H1 (cell line): ENCODE results near the gene IL17RE. TPM values are rescaled to one million over a fixed set of nuclear protein-coding genes. Genes with fewer than 3 reads are reported as not detected.

Experiments used
- CTCF ChIA-PET: fragments of 300-600 bp; sonication (Branson Sonifier 250); formaldehyde crosslinking; loops from one replicate; lab custom pipeline; 2021; ENCODE audit not compliant: partially characterized antibody; lab: Charles Lee
- POLR2A ChIA-PET: fragments of 300-600 bp; sonication (Branson Sonifier 250); formaldehyde crosslinking; loops from one replicate; lab custom pipeline; 2021; ENCODE audit warnings: inconsistent platforms; ENCODE audit not compliant: partially characterized antibody; lab: Charles Lee
- DNase-seq, 2 experiments: peaks; one replicate each; pipeline versions ENCODE4 v3.0.0 to v3.0.0-alpha.2; 2010 to 2022; ENCODE audit warnings: low spot score in 2 of 2, low read depth in 1 of 2, mixed read lengths in 1 of 2
- FAIRE-seq: peaks from 2 replicates; lab custom pipeline; 2011; peaks lifted over from hg19 to GRCh38; lab: Jason Lieb, UNC
- H2AFZ ChIP-seq: 2 replicates; pipeline ENCODE4 v1.8.1; 2012; ENCODE audit warnings: low read length, inconsistent platforms
- H2AK5ac ChIP-seq: 2 replicates; pipeline ENCODE4 v1.6.1; 2013; ENCODE audit warnings: low read depth, low read length
- H2BK120ac ChIP-seq: replicated peaks from 2 replicates; pipeline ENCODE3; 2013; ENCODE audit warnings: low read depth, low read length, inconsistent platforms
- H2BK12ac ChIP-seq: 2 replicates; pipeline ENCODE4 v1.6.1; 2013; ENCODE audit warnings: low read depth, low read length
- H2BK15ac ChIP-seq: 2 replicates; pipeline ENCODE4 v1.6.1; 2013; ENCODE audit warnings: low read length
- H2BK20ac ChIP-seq: 2 replicates; pipeline ENCODE4 v1.6.1; 2013; ENCODE audit warnings: low read length
- H2BK5ac ChIP-seq: 2 replicates; pipeline ENCODE4 v1.6.1; 2013; ENCODE audit warnings: low read depth, low read length
- H3K14ac ChIP-seq: 2 replicates; pipeline ENCODE4 v1.6.1; 2013; ENCODE audit warnings: inconsistent platforms; ENCODE audit not compliant: insufficient read length
- H3K18ac ChIP-seq: 2 replicates; pipeline ENCODE4 v1.6.1; 2013; ENCODE audit warnings: low read length; ENCODE audit errors: extremely low read depth
- H3K23ac ChIP-seq: 2 replicates; pipeline ENCODE4 v1.6.1; 2013; ENCODE audit warnings: inconsistent platforms; ENCODE audit not compliant: insufficient read length
- H3K23me2 ChIP-seq: 2 replicates; pipeline ENCODE4 v1.6.1; 2013; ENCODE audit warnings: low read depth, low read length
- H3K27ac ChIP-seq: 2 replicates; pipeline ENCODE4 v1.6.1; 2011; ENCODE audit warnings: low read depth, low read length, inconsistent platforms
- H3K27me3 ChIP-seq, 4 experiments: replicated peaks in 1 of 4; 1 replicate in 1 of 4; 2 replicates in 3 of 4; pipeline versions ENCODE4 v1.6.1 to v1.8.1; 2011 to 2013; ENCODE audit warnings: low read length in 3 of 4, mild to moderate bottlenecking in 3 of 4, inconsistent platforms in 2 of 4, mixed read lengths in 2 of 4, moderate library complexity in 1 of 4; ENCODE audit not compliant: control insufficient read depth in 3 of 4, insufficient read depth in 3 of 4; ENCODE audit errors: extremely low read depth in 1 of 4
- H3K36me3 ChIP-seq, 4 experiments: 2 replicates each; pipeline versions ENCODE4 v1.6.1 to v1.8.1; 2011 to 2013; ENCODE audit warnings: mild to moderate bottlenecking in 4 of 4, low read length in 3 of 4, moderate library complexity in 2 of 4, control low read depth in 1 of 4, inconsistent platforms in 1 of 4; ENCODE audit not compliant: insufficient read depth in 4 of 4, control insufficient read depth in 2 of 4
- H3K4ac ChIP-seq: replicated peaks from 2 replicates; pipeline ENCODE3; 2013; ENCODE audit warnings: low read length, low read depth, mixed read lengths, inconsistent platforms; ENCODE audit not compliant: insufficient read length
- H3K4me1 ChIP-seq, 4 experiments: replicated peaks in 1 of 4; 1 replicate in 1 of 4; 2 replicates in 3 of 4; pipeline versions ENCODE4 v1.6.1 to v1.8.1; 2011 to 2013; ENCODE audit warnings: low read length in 3 of 4, inconsistent platforms in 2 of 4, mixed read lengths in 1 of 4; ENCODE audit not compliant: insufficient read depth in 4 of 4, control insufficient read depth in 3 of 4
- H3K4me2 ChIP-seq, 2 experiments: 2 replicates each; pipeline versions ENCODE4 v1.6.1 to v1.8.1; 2011 to 2013; ENCODE audit warnings: low read depth in 2 of 2, low read length in 2 of 2, control low read depth in 1 of 2, inconsistent platforms in 1 of 2, mild to moderate bottlenecking in 1 of 2; ENCODE audit not compliant: insufficient read depth in 1 of 2
- H3K4me3 ChIP-seq, 4 experiments: fragments of 200-600, 300-600 bp in 1 of 4; sonication (generic), shearing (Covaris generic), sonication (Bioruptor Twin) in 1 of 4; 2 replicates each; pipeline versions ENCODE4 v1.5.1 to v1.8.1; 2011 to 2016; ENCODE audit warnings: low read length in 4 of 4, low read depth in 3 of 4, control low read depth in 2 of 4, inconsistent platforms in 2 of 4, mild to moderate bottlenecking in 2 of 4, mixed read lengths in 1 of 4, moderate library complexity in 1 of 4; ENCODE audit not compliant: insufficient read depth in 2 of 4; ENCODE audit errors: extremely low read depth in 1 of 4
- H3K56ac ChIP-seq: replicated peaks from 2 replicates; pipeline ENCODE3; 2013; ENCODE audit warnings: low read depth, mild to moderate bottlenecking, mixed read lengths, low read length, inconsistent platforms; ENCODE audit not compliant: insufficient read length
- H3K79me1 ChIP-seq: 2 replicates; pipeline ENCODE4 v1.6.1; 2013; ENCODE audit warnings: low read depth, low read length, control low read depth
- H3K79me2 ChIP-seq, 2 experiments: 2 replicates each; pipeline versions ENCODE4 v1.6.1 to v1.8.1; 2012 to 2013; ENCODE audit warnings: low read length in 2 of 2, mild to moderate bottlenecking in 2 of 2, inconsistent platforms in 1 of 2; ENCODE audit not compliant: insufficient read depth in 2 of 2, control insufficient read depth in 1 of 2
- H3K9ac ChIP-seq, 4 experiments: replicated peaks in 1 of 4; 1 replicate in 1 of 4; 2 replicates in 3 of 4; pipeline versions ENCODE4 v1.6.1 to v1.8.1; 2011 to 2013; ENCODE audit warnings: low read depth in 3 of 4, low read length in 3 of 4, control low read depth in 2 of 4, mild to moderate bottlenecking in 2 of 4, moderate library complexity in 2 of 4, inconsistent platforms in 1 of 4; ENCODE audit errors: extremely low read depth in 1 of 4
- H3K9me3 ChIP-seq, 2 experiments: 2 replicates each; pipeline versions ENCODE4 v1.6.1 to v1.8.1; 2012 to 2013; ENCODE audit warnings: mild to moderate bottlenecking in 2 of 2, moderate library complexity in 2 of 2, control low read depth in 1 of 2, inconsistent platforms in 1 of 2, low read depth in 1 of 2, low read length in 1 of 2, mixed read lengths in 1 of 2; ENCODE audit not compliant: insufficient read depth in 2 of 2
- H4K20me1 ChIP-seq, 2 experiments: replicated peaks in 1 of 2; 2 replicates each; pipeline versions ENCODE3 to v1.8.1; 2011 to 2013; ENCODE audit warnings: inconsistent platforms in 2 of 2, low read length in 2 of 2, mild to moderate bottlenecking in 1 of 2; ENCODE audit not compliant: insufficient read depth in 2 of 2, control insufficient read depth in 1 of 2
- H4K5ac ChIP-seq: 2 replicates; pipeline ENCODE4 v1.6.1; 2013; ENCODE audit warnings: low read length, low read depth, mixed read lengths, inconsistent platforms; ENCODE audit not compliant: insufficient read length
- H4K8ac ChIP-seq: 2 replicates; pipeline ENCODE4 v1.8.0; 2013; ENCODE audit warnings: mild to moderate bottlenecking, moderate library complexity, low read length, inconsistent platforms; ENCODE audit not compliant: insufficient read depth; ENCODE audit errors: extremely low read depth
- H4K91ac ChIP-seq: replicated peaks from 2 replicates; pipeline ENCODE3; 2013; ENCODE audit warnings: low read length, mixed read lengths, inconsistent platforms; ENCODE audit not compliant: insufficient read length
- BCL11A ChIP-seq, 2 experiments: IDR thresholded peaks; one replicate each; pipeline ENCODE4 v1.6.1; 2011; ENCODE audit warnings: low read depth in 2 of 2, low read length in 2 of 2, mild to moderate bottlenecking in 2 of 2
- CEBPB ChIP-seq: IDR thresholded peaks from 2 replicates; pipeline ENCODE4 v1.6.1; 2012; ENCODE audit warnings: low read depth, low read length
- CHD2 ChIP-seq: IDR thresholded peaks from 2 replicates; pipeline ENCODE4 v1.6.1; 2012; ENCODE audit warnings: low read length, improper control_type of control experiment
- EZH2 ChIP-seq: fragments of 200-600 bp; sonication (generic); IDR thresholded peaks from 2 replicates; pipeline ENCODE4 v1.7.1; 2012; ENCODE audit warnings: low read depth, mild to moderate bottlenecking, moderate library complexity, low read length, inconsistent platforms; ENCODE audit not compliant: severe bottlenecking
- GABPA ChIP-seq: IDR thresholded peaks from 2 replicates; pipeline ENCODE4 v1.6.1; 2011; ENCODE audit warnings: mild to moderate bottlenecking, low read length, moderate library complexity, borderline replicate concordance; ENCODE audit not compliant: insufficient read depth
- KDM5A ChIP-seq: fragments of 200-600 bp; IDR thresholded peaks from 2 replicates; pipeline ENCODE4 v1.7.1; 2012; ENCODE audit warnings: mild to moderate bottlenecking, low read length, inconsistent platforms, mixed read lengths
- RBBP5 ChIP-seq: IDR thresholded peaks from 2 replicates; pipeline ENCODE4 v1.7.1; 2012; ENCODE audit warnings: low read depth, mild to moderate bottlenecking, inconsistent platforms, low read length, moderate library complexity, borderline replicate concordance
- SIN3A ChIP-seq, 2 experiments: IDR thresholded peaks in 1 of 2; conservative IDR thresholded peaks in 1 of 2; 2 replicates each; pipeline ENCODE4 v1.6.1; 2011 to 2012; ENCODE audit warnings: low read length in 2 of 2, improper control_type of control experiment in 1 of 2, low read depth in 1 of 2, mild to moderate bottlenecking in 1 of 2
- SIX5 ChIP-seq: IDR thresholded peaks from 2 replicates; pipeline ENCODE4 v1.6.1; 2011; ENCODE audit warnings: mild to moderate bottlenecking, low read depth, low read length
- SP2 ChIP-seq: IDR thresholded peaks from 2 replicates; pipeline ENCODE4 v1.6.1; 2012; ENCODE audit warnings: mild to moderate bottlenecking, low read length, inconsistent platforms
- TAF1 ChIP-seq: IDR thresholded peaks from 2 replicates; pipeline ENCODE4 v1.6.1; 2011; ENCODE audit warnings: mild to moderate bottlenecking, low read depth, low read length
- TBP ChIP-seq: IDR thresholded peaks from 2 replicates; pipeline ENCODE4 v1.6.1; 2011; ENCODE audit warnings: low read depth, low read length, improper control_type of control experiment
- TEAD4 ChIP-seq: IDR thresholded peaks from 2 replicates; pipeline ENCODE4 v1.6.1; 2012; ENCODE audit warnings: low read depth, low read length, inconsistent platforms, mixed read lengths
- YY1 ChIP-seq: IDR thresholded peaks from 2 replicates; pipeline ENCODE4 v1.6.1; 2011; ENCODE audit warnings: low read depth, mild to moderate bottlenecking, low read length
- WGBS, 2 experiments: shearing (Covaris generic) in 1 of 2; methylation state at CpG; one replicate each; pipeline versions ENCODE4 v1.1.6 to v1.1.7; 2013 to 2015; ENCODE audit warnings: low lambda C conversion rate in 2 of 2, mixed read lengths in 2 of 2, inconsistent platforms in 1 of 2, low coverage in 1 of 2, missing lambda C conversion rate in 1 of 2; ENCODE audit not compliant: insufficient replicate concordance in 2 of 2, insufficient coverage in 1 of 2, insufficient read length in 1 of 2; ENCODE audit errors: extremely low coverage in 1 of 2, missing lambda C conversion rate in 1 of 2; 5-methylcytosine and 5-hydroxymethylcytosine counted together
- polyA plus RNA-seq, 7 experiments: library from polyadenylated mRNA; depleted of rRNA in 3 of 7; stranded (reverse) in 5 of 7; unstranded in 2 of 7; fragments of >200 nt in 5 of 7; fragments of 200-250 nt in 2 of 7; gene quantifications; 1 replicate in 5 of 7; 2 replicates in 1 of 7; 4 replicates in 1 of 7; pipeline versions ENCODE4 v1.2.1 to v1.2.3, GENCODE V29; 2011 to 2013; ENCODE audit warnings: missing spikeins in 2 of 7, mixed read lengths in 2 of 7
- total RNA-seq: library from RNA; stranded (reverse); fragmentation: NEBNext Ultra II Directional; extraction: Animal tissue kit (Norgen Biotek cat#: 25700); gene quantifications from 2 replicates; pipeline ENCODE4 v1.2.1, GENCODE V29; 2021

IL17RE gene
- total and polyA plus RNA-seq, 2 of the 8 experiments (the other 6 are each of a cell fraction or from before 2014, with no cell fraction given) = 3.4 to 4.9 TPM

DNA sequence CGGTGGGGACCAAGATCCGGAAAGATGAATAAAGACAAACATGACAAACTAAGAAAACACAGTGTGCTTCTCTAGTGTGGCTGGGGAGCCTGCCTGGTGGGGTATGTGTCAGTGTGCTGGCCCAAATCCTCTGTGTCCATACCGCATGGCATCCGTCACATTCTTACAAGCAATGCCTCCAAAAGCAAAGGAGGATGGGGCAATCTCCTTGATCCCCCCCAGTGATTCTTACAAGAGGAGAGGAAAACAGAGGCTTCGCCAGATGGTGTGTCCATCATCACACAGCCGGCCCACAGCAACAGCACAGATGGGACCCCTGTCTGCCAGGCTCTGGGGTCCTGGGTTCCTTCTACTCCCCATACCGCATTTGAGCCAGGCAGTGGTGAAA lies 13.7 kb downstream of the IL17RE start:
- H2AFZ ChIP-seq = no peak overlapping the region
- H3K27ac ChIP-seq = no peak overlapping the region
- no peak for TF ChIP-seq BCL11A (IDR thresholded peaks at IDR 0.05; ENCODE audit: low read depth in 2 of 2, low read length in 2 of 2)
- TF ChIP-seq RBBP5 = no peak
- TF ChIP-seq KDM5A = no peak
- no peak for TF ChIP-seq CEBPB
- TF ChIP-seq TBP = no peak
- no peak for TF ChIP-seq YY1
- TF ChIP-seq CHD2 = no peak
- no peak for TF ChIP-seq GABPA
- TF ChIP-seq TAF1 = no peak
- no peak for TF ChIP-seq SP2
- TF ChIP-seq SIN3A (conservative IDR thresholded peaks at IDR 0.05 in 1 of 2, IDR thresholded peaks at IDR 0.05 in 1 of 2; ENCODE audit: low read depth in 1 of 2, low read length in 2 of 2) = no peak
- TF ChIP-seq EZH2 = no peak
- no peak for TF ChIP-seq SIX5
- no peak for TF ChIP-seq TEAD4

More for the DNA sequence above, 13.7 kb downstream of the IL17RE start:
- Histone ChIP-seq H2BK15ac (peak overlapping the region; percentile 3; the same call in 1 of the 2 replicates), H2BK12ac (no peak overlapping the region; the same call in 1 of the 2 replicates), H2BK5ac (no peak overlapping the region), H3K4ac (peak overlapping the region; percentile 16), H3K23me2 (peaks cover 10% of the 10 kb centered on the region; the same call in 1 of the 2 replicates), H4K8ac (no peak overlapping the region; the same call in 1 of the 2 replicates), H3K4me3 (peak overlapping the region in 2 of 4 experiments; percentile 20 to 47; a peak in 4 of 8 replicates), H4K91ac (no peak overlapping the region), H2BK120ac (no peak overlapping the region), H3K36me3 (no peaks in the 10 kb centered on the region), H2AK5ac (no peak overlapping the region), H3K79me2 (no peaks in the 10 kb centered on the region), H3K4me2 (peak overlapping the region; percentile 56 to 74), H3K56ac (no peak overlapping the region), H3K18ac (peak overlapping the region; percentile 88), H3K4me1 (peaks cover 0 to 20% (median 17%) of the 10 kb centered on the region in 4 experiments; a peak in 6 of 7 replicates), H4K5ac (no peak overlapping the region), H3K14ac (no peak overlapping the region), H3K23ac (no peak overlapping the region), H3K9ac (no peak overlapping the region), H3K79me1 (no peaks in the 10 kb centered on the region), H3K27me3 (peaks cover 0 to 18% (median 10%) of the 10 kb centered on the region in 4 experiments; a peak in 5 of 7 replicates), H3K9me3 (peaks cover 0 to 6% of the 10 kb centered on the region in 2 experiments; a peak in 2 of 4 replicates), H4K20me1 (no peaks in the 10 kb centered on the region), H2BK20ac (no peak overlapping the region)
- CTCF ChIA-PET = interaction anchor here (1.0 to 9.1 kb wide), 7 partner anchors 11 to 97 kb away, joined by 3 to 76 read pairs (median 5); partner anchors contain the start of genes CRELD1 and IL17RE
- DNase-seq (no peak), FAIRE-seq (no peak)
- POLR2A ChIA-PET = interaction anchor here (0.7 to 5.5 kb wide), 11 partner anchors 9 to 123 kb away, joined by 3 to 43 read pairs (median 7); partner anchors contain the start of genes ARPC4, CRELD1, IL17RE and JAGN1
- WGBS, 2 experiments = 65% methylated on average over 5 of the region's 7 CpGs; no CpG with 5 or more reads in 1 of the 2 experiments
